BE2C (cell line): ENCODE results near the gene ZCCHC2.

ENCODE experiments used
- DNase-seq: peaks from one replicate; pipeline ENCODE4 v3.0.0-alpha.2; 2020
- H3K27me3 ChIP-seq: fragments of 250-450 bp; sonication (Bioruptor Pico); 2 replicates; pipeline ENCODE4 v1.5.1; 2020; ENCODE audit warnings: mild to moderate bottlenecking
- H3K36me3 ChIP-seq: fragments of 250-450 bp; sonication (Bioruptor Pico); 2 replicates; pipeline ENCODE4 v1.5.1; 2020; ENCODE audit warnings: mild to moderate bottlenecking
- H3K4me1 ChIP-seq: fragments of 250-450 bp; sonication (Bioruptor Pico); 2 replicates; pipeline ENCODE4 v1.5.1; 2020
- H3K4me3 ChIP-seq: 2 replicates; pipeline ENCODE4 v1.5.1; 2011; ENCODE audit warnings: low read depth, low read length
- H3K9me3 ChIP-seq: fragments of 250-450 bp; sonication (Bioruptor Pico); 2 replicates; pipeline ENCODE4 v1.5.1; 2020
- CTCF ChIP-seq: IDR thresholded peaks from 2 replicates; pipeline ENCODE4 v1.5.1; 2012; ENCODE audit warnings: mild to moderate bottlenecking, low read depth, low read length

Gene ZCCHC2

GRCh38 chr18:62526098-62527025 is 3.5 kb downstream of the ZCCHC2 start:
- DNase-seq, result peak; percentile 63
- Histone ChIP-seq H3K36me3 (no peaks in the 10 kb centered on the region), H3K27me3 (peaks cover 24% of the 10 kb centered on the region), H3K4me3 (peak overlapping the region; percentile 62), H3K9me3 (no peaks in the 10 kb centered on the region), H3K4me1 (no peaks in the 10 kb centered on the region)
- no peak for TF ChIP-seq CTCF

- Histone ChIP-seq H3K4me1 (no peaks in the 10 kb centered on the region), H3K27me3 (peaks cover 6% of the 10 kb centered on the region; the same call in 1 of the 2 replicates), H3K36me3 (no peaks in the 10 kb centered on the region), H3K9me3 (no peaks in the 10 kb centered on the region), H3K4me3 (no peak overlapping the region)
- no peak for TF ChIP-seq CTCF
- DNase-seq, result no peak
Observed at GRCh38 chr18:62529597-62529996, 6.8 kb downstream of the ZCCHC2 start.

- Histone ChIP-seq H3K27me3 (no peaks in the 10 kb centered on the region), H3K36me3 (no peaks in the 10 kb centered on the region), H3K9me3 (no peaks in the 10 kb centered on the region), H3K4me3 (no peak overlapping the region), H3K4me1 (no peaks in the 10 kb centered on the region)
- DNase-seq, result no peak
- TF ChIP-seq CTCF, result no peak
Observed at GRCh38 chr18:62531078-62531477, 8.3 kb downstream of the ZCCHC2 start.

- Histone ChIP-seq H3K9me3 (no peaks in the 10 kb centered on the region), H3K4me3 (no peak overlapping the region), H3K4me1 (no peaks in the 10 kb centered on the region), H3K36me3 (no peaks in the 10 kb centered on the region), H3K27me3 (no peaks in the 10 kb centered on the region)
- DNase-seq, result no peak
- TF ChIP-seq CTCF, result no peak
Observed at GRCh38 chr18:62531931-62532330, 9.1 kb downstream of the ZCCHC2 start.

- Histone ChIP-seq H3K9me3 (no peaks in the 10 kb centered on the region), H3K4me3 (no peak overlapping the region), H3K27me3 (no peaks in the 10 kb centered on the region), H3K4me1 (no peaks in the 10 kb centered on the region), H3K36me3 (no peaks in the 10 kb centered on the region)
- no peak for DNase-seq
- no peak for TF ChIP-seq CTCF
Observed at GRCh38 chr18:62536005-62536404, 13.2 kb downstream of the ZCCHC2 start.
